Mucosa of stomach (tissue), 1 donor: ENCODE measurements around the gene CDC34.

Experiments used
- H3K27me3 ChIP-seq: one replicate; pipeline ENCODE4 v1.7.0; 2013; ENCODE audit warnings: mild to moderate bottlenecking, low read length; ENCODE audit not compliant: control insufficient read depth, insufficient read depth
- H3K36me3 ChIP-seq: one replicate; pipeline ENCODE4 v1.7.0; 2013; ENCODE audit warnings: low read length; ENCODE audit not compliant: control insufficient read depth, insufficient read depth
- H3K4me1 ChIP-seq: one replicate; pipeline ENCODE4 v1.7.0; 2013; ENCODE audit warnings: mild to moderate bottlenecking, low read length; ENCODE audit not compliant: control insufficient read depth, insufficient read depth
- H3K4me3 ChIP-seq: one replicate; pipeline ENCODE4 v1.7.0; 2013; ENCODE audit warnings: low read length
- H3K9ac ChIP-seq: one replicate; pipeline ENCODE4 v1.7.0; 2013; ENCODE audit warnings: mild to moderate bottlenecking, low read length, moderate library complexity
- H3K9me3 ChIP-seq: one replicate; pipeline ENCODE4 v1.7.0; 2013; ENCODE audit warnings: mild to moderate bottlenecking, low read length, moderate library complexity; ENCODE audit not compliant: control insufficient read depth
- donor health status: Pancreatic carcinoma.

The CDC34 gene

DNA sequence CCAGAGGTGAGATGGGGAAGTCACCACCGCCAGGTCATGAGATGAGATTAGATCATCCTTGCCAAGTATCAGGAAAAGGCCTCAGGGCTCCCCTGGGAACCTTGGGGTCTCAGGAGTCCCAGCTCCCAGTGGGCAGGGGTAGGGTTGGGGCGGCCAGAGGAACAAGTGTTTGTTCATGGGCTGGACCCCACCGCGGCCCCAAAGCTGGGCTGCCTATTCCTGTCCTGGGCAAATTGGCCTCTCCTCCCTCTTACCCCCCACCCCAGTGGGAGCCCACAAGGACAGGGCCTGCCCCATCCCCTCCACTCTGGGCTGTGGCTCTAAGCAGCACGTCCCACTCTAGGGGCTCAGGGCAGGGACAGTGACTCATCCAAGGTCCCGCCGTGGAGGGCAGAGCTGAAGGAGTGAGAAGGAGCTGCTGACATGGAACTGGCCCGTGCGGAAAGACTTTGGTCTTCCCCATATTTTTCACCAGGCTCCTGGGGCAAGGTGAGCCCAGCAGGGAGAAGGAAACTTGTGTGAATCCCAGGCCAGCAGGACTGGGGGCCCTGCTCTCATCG, 54.1 kb downstream of the CDC34 start:
- no peak overlapping the region for H3K9ac ChIP-seq
- H3K9me3 ChIP-seq: no peaks in the 10 kb centered on the region
- H3K27me3 ChIP-seq: peaks cover 22% of the 10 kb centered on the region
- H3K4me3 ChIP-seq: no peak overlapping the region
- H3K4me1 ChIP-seq: peaks cover 12% of the 10 kb centered on the region
- H3K36me3 ChIP-seq: no peaks in the 10 kb centered on the region

- H3K9me3 ChIP-seq: no peaks in the 10 kb centered on the region
- peaks cover 12% of the 10 kb centered on the region for H3K4me1 ChIP-seq
- H3K4me3 ChIP-seq: no peak overlapping the region
- H3K9ac ChIP-seq: no peak overlapping the region
- H3K36me3 ChIP-seq: no peaks in the 10 kb centered on the region
- peaks cover 37% of the 10 kb centered on the region for H3K27me3 ChIP-seq
Measured at GRCh38 chr19:588093-588740, 56.7 kb downstream of the CDC34 start.

- Histone ChIP-seq H3K4me1 (peaks cover 12% of the 10 kb centered on the region), H3K27me3 (peaks cover 37% of the 10 kb centered on the region), H3K36me3 (no peaks in the 10 kb centered on the region), H3K4me3 (no peak overlapping the region), H3K9me3 (no peaks in the 10 kb centered on the region), H3K9ac (no peak overlapping the region)
Measured at GRCh38 chr19:588741-589692, 57.5 kb downstream of the CDC34 start.

GRCh38 chr19:589693-590395, 58.3 kb downstream of the CDC34 start, which contains the start of gene HCN2:
TSS of gene HCN2 (plus strand) at chr19:589881. CDS start at chr19:589946, 65 bp downstream.
- no peak within 1 kb of the TSS for H3K4me3 ChIP-seq
- no peak within 1 kb of the TSS for H3K9ac ChIP-seq
- no peaks in the 10 kb centered on the region for H3K9me3 ChIP-seq
- H3K27me3 ChIP-seq: peaks cover 37% of the 10 kb centered on the region
- H3K4me1 ChIP-seq: peaks cover 12% of the 10 kb centered on the region
- no peaks in the 10 kb centered on the region for H3K36me3 ChIP-seq

DNA sequence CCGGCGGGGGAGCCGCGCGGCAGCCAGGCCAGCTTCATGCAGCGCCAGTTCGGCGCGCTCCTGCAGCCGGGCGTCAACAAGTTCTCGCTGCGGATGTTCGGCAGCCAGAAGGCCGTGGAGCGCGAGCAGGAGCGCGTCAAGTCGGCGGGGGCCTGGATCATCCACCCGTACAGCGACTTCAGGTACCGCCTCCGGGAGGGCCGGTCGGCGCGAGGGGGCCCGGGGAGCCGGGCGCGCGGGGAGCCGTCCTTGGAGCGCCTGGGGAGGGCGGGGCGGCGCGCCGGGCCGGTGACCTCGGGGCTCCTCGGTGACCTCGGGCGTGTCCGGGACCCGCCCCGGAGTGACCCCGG, 58.8 kb downstream of the CDC34 start:
- Histone ChIP-seq H3K36me3 (no peaks in the 10 kb centered on the region), H3K4me1 (peaks cover 12% of the 10 kb centered on the region), H3K4me3 (no peak overlapping the region), H3K9ac (no peak overlapping the region), H3K9me3 (no peaks in the 10 kb centered on the region), H3K27me3 (peaks cover 37% of the 10 kb centered on the region)

DNA sequence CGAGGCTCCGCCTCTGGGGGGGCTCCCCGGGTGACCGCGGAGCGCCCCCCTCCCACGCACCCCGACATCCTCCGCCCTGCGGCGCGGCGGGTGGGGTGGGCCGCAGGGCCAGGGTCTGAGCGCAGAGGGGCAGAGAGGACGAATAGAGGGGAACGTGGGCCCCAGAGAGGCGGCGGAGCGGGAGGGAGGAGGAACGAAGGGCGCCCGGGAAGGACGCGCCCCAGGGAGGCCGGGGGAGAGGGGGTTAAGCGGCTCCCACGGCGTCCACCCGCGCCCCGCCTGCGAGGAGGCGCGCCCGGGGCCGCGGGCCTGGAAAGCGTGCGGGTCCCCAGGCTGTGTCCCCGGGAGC, 59.2 kb downstream of the CDC34 start:
- H3K9ac ChIP-seq: no peak overlapping the region
- no peaks in the 10 kb centered on the region for H3K9me3 ChIP-seq
- H3K4me3 ChIP-seq: no peak overlapping the region
- peaks cover 37% of the 10 kb centered on the region for H3K27me3 ChIP-seq
- H3K4me1 ChIP-seq: peaks cover 12% of the 10 kb centered on the region
- no peaks in the 10 kb centered on the region for H3K36me3 ChIP-seq

- Histone ChIP-seq H3K9me3 (no peaks in the 10 kb centered on the region), H3K4me3 (no peak overlapping the region), H3K36me3 (no peaks in the 10 kb centered on the region), H3K27me3 (peaks cover 37% of the 10 kb centered on the region), H3K9ac (no peak overlapping the region), H3K4me1 (peaks cover 12% of the 10 kb centered on the region)
Measured at GRCh38 chr19:591099-591958, 59.8 kb downstream of the CDC34 start.
